HL-60 (cell line): Measurements from ENCODE around the gene SPATS2L.

Source experiments
- GABPA ChIP-seq: IDR thresholded peaks from 2 replicates; pipeline ENCODE4 v1.6.1; 2012; ENCODE audit warnings: low read depth
- POLR2AphosphoS5 ChIP-seq: IDR thresholded peaks from 2 replicates; pipeline ENCODE4 v1.6.1; 2012; ENCODE audit warnings: low read depth
- SPI1 ChIP-seq: IDR thresholded peaks from 2 replicates; pipeline ENCODE4 v1.6.1; 2012; ENCODE audit warnings: low read depth, mild to moderate bottlenecking, borderline replicate concordance
- TF ChIP-seq, protein P1 (sequence below): IDR thresholded peaks from one replicate; pipeline ENCODE4 v1.5.1; 2011; ENCODE audit warnings: low read length, control low read depth, inconsistent platforms; ENCODE audit not compliant: insufficient read depth
- TF ChIP-seq, protein P2 (sequence below): IDR thresholded peaks from 2 replicates; pipeline ENCODE4 v1.6.1; 2012; ENCODE audit warnings: low read depth; ENCODE audit not compliant: insufficient replicate concordance

DNA sequence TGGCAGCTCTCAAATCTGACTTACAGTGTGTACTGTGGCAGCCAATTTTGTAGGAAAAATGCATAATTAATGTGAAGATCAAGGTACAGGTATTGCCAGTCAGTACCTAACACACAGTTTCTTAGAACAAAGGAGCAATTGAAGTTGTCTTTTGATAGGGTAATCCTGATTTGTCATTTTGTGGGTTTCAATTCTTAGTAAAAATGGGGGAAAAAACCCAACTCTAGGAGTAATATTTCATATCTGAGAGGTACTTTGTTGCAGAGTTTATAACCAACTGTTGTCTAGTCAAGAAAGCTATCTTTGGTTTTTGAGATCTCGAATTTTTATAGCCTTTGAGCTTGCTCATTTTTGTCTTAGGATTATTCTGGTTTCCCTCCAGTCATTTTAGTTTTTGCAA is 16.1 kb downstream of the SPATS2L start:
- TF ChIP-seq, protein P1, sequence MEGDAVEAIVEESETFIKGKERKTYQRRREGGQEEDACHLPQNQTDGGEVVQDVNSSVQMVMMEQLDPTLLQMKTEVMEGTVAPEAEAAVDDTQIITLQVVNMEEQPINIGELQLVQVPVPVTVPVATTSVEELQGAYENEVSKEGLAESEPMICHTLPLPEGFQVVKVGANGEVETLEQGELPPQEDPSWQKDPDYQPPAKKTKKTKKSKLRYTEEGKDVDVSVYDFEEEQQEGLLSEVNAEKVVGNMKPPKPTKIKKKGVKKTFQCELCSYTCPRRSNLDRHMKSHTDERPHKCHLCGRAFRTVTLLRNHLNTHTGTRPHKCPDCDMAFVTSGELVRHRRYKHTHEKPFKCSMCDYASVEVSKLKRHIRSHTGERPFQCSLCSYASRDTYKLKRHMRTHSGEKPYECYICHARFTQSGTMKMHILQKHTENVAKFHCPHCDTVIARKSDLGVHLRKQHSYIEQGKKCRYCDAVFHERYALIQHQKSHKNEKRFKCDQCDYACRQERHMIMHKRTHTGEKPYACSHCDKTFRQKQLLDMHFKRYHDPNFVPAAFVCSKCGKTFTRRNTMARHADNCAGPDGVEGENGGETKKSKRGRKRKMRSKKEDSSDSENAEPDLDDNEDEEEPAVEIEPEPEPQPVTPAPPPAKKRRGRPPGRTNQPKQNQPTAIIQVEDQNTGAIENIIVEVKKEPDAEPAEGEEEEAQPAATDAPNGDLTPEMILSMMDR, result no peak
- TF ChIP-seq POLR2AphosphoS5 (no peak), GABPA (no peak), SPI1 (no peak)
- TF ChIP-seq, protein P2, sequence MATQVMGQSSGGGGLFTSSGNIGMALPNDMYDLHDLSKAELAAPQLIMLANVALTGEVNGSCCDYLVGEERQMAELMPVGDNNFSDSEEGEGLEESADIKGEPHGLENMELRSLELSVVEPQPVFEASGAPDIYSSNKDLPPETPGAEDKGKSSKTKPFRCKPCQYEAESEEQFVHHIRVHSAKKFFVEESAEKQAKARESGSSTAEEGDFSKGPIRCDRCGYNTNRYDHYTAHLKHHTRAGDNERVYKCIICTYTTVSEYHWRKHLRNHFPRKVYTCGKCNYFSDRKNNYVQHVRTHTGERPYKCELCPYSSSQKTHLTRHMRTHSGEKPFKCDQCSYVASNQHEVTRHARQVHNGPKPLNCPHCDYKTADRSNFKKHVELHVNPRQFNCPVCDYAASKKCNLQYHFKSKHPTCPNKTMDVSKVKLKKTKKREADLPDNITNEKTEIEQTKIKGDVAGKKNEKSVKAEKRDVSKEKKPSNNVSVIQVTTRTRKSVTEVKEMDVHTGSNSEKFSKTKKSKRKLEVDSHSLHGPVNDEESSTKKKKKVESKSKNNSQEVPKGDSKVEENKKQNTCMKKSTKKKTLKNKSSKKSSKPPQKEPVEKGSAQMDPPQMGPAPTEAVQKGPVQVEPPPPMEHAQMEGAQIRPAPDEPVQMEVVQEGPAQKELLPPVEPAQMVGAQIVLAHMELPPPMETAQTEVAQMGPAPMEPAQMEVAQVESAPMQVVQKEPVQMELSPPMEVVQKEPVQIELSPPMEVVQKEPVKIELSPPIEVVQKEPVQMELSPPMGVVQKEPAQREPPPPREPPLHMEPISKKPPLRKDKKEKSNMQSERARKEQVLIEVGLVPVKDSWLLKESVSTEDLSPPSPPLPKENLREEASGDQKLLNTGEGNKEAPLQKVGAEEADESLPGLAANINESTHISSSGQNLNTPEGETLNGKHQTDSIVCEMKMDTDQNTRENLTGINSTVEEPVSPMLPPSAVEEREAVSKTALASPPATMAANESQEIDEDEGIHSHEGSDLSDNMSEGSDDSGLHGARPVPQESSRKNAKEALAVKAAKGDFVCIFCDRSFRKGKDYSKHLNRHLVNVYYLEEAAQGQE, result no peak
